IPS-NIHi7 (cell line): ENCODE data around the gene ASPHD1.
"Not testable (repeated sequence)": the region's sequence is repeated elsewhere in the genome, so short reads cannot be mapped to it uniquely, and the experiment has no call there.

Experiments used
- DNase-seq: peaks from one replicate; pipeline ENCODE4 v3.0.0; 2012; ENCODE audit warnings: mixed read lengths; ENCODE audit errors: extremely low spot score

Gene ASPHD1

DNA sequence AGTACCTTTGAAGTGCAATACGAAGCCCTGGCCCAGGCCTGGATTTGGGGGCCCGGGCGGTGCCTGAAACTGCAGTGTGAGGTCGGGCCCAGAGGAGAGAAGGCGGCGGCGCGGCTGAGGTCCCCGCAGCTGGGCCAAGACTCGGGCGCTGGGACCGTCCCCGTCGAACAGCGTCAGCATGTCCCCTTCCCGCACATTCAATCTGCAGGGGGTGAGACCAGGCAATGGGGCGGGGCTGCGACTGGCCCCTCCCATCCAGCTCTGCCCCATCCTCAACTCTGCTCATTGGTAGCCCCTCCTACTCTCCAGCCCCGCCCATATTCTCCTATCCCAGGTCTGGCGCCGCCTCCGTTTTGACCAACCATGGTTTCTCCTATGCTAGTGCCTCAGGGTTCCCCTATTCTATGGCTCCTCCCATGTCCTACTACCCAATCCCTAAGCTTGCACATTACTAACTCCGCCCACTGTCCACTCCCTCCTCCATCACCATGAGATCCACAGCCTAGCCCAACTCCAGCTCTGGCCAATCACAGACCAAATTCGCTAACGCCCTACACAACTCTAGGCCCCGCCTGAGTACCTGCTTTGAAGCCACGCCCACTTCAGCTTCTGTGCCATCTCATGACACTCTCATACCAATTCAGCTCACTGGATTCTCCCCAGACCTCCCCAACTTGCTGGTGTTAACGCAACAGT lies 22.9 kb upstream of the ASPHD1 start:
- DNase-seq, result peak; percentile 99

DNA sequence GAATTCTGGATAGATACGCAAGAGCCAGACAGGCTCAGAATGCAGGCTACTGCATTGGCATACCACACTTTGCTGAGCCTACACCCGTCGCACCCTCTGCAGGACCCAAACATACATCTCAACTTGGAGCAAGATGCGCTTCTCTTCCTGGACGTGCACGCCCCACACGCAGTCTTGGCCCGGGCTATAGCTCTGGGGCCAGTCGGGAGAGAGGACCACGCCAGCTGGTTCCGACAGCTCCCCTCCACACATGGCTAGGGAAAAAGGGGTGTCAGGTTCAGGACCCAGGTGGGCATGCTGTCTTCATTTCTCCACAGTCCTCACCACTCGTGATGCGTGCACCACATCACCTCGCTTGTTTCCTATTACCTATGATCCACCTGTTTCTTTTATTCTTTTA lies 22.1 kb upstream of the ASPHD1 start:
- DNase-seq, result no peak

DNA sequence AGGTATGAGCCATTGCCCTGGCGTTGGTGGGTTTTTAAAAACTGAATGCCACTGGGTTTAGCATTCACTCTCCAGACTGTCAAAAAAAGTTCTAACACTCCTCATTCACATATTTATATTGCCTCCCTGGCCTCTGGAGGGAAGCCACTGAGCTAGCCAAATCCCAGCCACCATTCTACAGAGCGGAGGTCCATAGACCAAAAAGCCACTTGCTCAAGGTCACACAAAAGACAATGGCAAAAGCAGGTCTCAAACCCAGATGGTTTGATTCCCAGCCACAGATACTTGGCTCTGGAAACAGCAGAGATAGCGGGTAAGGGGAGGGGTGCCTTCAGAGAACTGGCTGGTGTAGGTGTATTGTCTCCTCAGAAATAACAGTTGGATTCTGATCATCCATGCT lies 19.2 kb upstream of the ASPHD1 start:
- DNase-seq, result no peak

DNA sequence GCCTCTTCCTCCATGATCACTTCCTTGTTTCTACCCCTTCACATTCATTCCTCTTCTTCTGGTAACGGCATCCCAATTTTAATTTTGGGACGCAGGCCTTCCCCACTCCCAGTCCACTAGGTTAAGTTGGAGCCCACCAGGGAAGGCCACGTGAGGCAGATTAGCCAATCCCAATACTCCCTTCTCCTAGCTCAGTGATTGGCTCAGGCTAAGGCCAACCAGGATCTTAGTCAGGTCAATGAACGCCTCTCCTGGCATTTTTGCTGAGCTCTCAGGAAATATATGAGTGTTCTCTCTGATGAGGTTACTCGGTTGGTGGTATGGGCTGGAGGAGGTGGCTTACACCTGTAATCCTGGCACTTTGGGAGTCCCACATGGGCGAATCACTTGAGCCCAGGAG lies 16.3 kb upstream of the ASPHD1 start:
- DNase-seq, result no peak

DNA sequence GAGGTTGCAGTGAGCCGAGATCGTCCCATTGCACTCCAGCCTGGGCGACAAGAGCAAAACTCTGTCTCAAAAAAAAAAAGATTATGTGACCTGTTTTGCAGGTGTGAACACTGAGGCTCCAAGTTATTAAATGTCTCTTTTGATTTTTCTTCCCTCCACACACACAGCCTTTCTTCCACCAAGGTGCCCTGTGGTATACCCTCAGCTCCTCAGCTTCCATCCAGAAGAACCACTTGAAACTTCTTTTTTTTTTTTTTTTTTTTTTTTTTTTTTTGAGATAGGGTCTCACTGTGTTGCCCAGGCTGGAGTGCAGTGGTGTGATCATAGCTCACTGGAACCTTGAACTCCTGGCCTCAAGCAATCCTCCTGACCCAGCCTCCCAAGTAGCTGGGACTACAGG lies 10.9 kb upstream of the ASPHD1 start:
- DNase-seq, result not testable (repeated sequence)

DNA sequence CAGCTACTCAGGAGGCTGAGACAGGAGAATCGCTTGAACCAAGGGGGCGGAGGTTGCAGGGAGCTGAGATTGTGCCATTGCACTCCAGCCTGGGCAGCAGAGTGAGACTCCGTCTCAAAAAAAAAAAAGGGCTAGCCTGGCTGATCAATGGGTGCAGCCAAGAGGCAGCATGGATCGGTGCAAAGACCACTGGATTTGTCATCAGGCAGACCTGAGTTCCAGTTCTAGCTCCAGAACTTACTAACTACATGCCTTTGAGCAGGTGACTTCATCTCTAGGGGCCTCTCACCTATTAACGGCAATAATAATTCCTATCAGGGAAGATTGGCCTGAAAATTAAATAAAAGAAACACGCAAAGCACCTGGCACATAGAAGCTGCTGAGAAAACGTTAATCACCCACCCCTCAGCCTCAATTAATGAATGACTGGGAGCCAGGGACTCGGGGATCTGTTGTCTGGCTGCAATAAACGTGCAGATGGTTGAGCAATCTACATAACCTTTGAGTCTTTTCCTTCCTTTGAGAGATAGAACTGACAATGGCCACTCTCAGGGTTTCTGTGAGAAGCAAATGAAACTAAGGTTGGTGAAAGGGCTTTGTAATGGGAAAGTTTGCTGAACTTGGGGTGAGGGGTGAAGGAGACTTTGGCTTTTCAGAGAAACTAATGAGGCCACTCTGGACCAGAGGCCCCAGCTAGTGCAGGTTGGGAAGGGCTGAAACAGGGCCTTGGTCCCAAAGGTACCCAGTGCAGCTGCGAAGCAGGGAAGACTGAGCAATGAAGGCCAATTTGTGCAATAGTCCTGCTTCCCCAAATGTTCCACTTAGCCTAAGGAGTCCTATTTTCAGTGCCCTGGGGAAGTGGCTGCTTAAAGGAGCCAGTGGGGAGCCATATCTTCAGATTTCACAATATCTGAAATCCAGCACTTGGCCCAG lies 8.5 kb upstream of the ASPHD1 start:
- DNase-seq, result no peak

DNA sequence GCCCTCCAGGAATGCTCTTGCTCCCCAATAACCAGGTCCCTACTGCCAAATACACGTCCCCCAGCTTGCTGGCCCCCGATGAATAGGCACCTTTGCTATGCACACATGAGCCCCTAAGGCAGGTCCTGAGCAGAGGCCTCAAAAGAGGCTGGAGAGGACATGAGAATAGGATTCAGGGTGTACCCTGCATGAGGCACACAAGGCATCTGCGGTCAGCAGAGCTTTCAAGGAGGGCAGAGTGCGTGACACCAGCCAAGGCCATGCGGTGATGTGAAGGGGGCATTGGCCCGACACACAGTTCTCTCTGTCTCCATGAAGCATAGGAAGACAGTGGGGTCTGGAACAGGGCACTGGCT lies 7.9 kb upstream of the ASPHD1 start:
- no peak for DNase-seq

DNA sequence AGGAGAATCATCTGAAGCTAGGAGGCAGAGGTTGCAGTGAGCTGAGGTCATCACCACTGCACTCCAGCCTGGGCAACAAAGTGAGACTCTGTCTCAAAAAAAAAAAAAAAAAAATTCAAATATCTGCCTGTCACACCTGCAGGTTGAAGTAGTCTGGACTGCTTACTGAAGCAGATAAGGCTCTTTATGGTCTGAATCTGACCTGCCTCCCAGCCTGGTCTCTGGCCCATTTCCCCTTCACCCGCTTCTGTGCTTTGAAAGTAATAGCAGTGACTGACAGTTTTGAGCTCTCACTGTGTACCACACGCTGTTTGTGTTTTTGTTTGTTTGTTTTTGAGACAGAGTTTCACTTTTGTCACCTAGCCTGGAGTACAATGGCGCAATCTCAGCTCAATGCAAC lies 6.7 kb upstream of the ASPHD1 start:
- DNase-seq, result no peak

DNA sequence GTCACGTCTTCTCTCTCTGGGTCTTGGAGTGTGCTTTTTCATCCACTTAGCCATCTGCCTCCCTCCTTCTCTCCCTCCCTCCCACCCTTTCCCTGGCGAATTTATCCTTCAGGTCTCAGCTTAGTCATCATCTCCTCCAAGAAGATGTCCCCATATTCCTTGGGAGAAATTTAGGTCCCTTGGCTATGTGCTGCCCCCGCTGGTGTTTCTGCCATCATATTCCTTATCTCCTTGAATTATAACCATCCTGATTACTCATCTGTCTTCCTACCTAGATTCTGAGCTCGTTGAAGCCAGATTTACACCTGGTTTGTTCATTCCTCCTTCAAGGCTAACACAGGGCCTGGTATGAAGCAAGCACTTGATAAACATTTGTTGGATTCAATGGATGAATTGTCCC lies 5.9 kb upstream of the ASPHD1 start:
- no peak for DNase-seq

DNA sequence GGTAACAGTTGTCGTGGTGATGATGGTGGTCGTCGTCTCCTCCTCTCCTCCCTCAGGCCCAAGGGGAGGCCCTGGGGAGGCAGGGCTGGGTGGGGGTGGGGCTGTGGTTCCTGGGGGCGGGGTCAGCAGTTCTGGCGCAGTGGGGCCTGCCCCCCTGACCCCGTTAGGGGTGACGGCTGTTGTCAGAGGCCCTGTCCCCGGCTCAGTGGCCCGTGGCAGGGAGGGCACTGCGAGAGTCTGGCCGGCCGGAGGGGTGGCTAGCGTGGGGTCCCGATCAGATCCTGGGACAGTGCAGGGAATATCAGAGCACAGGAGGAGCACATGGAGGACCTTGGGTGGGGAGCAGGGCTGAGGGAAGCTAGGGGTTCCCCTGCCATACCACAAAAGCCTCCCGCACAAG lies 3.4 kb upstream of the ASPHD1 start:
- no peak for DNase-seq

DNA sequence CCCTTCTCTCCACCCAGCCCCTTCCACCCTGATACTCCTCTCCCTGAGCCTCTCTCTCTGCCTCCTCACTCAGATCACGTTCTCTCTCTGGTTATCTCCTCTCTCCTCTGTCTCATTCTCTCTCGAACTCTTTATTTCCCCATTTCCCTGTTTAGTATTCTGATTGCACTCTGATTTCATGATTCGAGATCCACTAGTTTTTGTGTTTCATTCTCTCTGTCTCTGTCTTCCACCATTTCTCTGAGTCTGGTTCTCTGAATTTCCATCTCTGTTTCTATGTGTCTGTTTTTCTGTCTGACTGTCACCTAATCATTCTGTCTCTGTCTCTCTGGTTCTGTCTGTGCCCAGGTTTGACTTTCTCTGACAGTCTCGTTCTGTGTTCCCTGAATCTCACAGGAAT lies 3.0 kb upstream of the ASPHD1 start:
- no peak for DNase-seq

DNA sequence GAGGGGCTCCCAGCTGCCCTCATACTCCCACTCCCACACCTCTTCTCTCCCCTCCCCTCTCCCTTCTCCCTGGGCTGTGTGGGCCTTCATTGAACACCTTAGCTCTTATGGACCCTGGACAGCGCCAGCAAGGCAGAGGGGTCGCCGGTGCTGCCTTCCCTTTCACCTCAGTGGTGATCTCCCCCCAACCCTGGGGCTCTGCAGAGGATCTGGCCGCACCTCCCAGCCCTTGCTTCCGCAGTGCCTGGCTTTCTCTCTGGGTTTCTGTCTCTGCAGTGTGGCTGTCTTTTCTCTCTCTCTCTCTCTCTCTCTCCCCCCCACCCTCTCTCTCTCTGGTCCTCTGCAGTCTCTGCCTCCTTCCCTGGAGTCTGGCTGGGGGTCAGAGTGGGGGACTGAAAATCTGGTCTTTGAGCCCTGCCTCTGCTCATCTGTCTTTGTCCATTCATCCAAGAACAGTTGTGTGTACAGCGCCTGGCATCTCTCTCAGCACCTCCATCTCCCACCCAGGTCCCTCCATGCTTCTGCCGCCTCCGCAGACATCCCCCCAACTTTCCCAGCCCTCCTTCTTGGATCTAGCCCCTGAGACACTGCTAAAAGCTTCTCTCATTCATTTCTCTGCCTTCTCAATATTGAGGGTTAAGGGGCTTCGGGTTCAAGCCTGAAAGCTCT lies 2.0 kb upstream of the ASPHD1 start:
- peak; percentile 37 for DNase-seq

DNA sequence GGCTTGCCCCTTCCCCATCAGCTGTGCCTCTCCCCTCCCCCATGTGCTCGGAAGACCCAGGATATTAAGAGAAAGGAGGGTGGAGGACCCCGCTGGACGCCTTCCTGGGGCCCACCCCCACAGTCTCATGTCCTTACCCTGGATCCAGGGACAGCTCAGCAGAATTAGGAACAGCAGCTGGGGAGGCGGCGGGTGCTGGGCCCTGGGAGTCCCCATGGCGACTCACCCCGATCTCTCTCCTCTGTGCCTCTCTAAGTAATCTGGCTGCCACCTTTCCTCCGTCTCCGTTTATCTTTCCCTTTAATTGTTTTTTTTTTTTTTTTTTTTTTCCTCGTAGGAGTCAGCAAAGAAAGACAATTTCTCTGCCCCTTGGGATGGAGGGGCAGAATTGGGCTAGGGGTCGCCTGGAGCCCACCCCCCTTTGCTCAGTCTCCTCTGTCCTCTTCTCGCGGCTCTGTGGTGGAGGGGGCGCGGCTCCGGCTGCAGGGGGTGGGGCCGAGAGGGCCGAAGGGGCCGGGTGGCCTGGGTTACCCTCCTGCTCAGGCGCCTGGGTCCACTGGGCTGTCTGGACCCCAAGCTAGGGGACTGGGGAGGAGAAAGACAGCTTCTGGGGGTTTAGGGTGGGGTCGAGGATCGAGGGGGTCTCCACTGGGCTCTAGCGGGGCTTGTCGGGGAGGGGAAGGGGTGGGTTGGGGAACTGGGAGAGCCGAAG lies 1.3 kb upstream of the ASPHD1 start:
- DNase-seq, result peak; percentile 87

DNA sequence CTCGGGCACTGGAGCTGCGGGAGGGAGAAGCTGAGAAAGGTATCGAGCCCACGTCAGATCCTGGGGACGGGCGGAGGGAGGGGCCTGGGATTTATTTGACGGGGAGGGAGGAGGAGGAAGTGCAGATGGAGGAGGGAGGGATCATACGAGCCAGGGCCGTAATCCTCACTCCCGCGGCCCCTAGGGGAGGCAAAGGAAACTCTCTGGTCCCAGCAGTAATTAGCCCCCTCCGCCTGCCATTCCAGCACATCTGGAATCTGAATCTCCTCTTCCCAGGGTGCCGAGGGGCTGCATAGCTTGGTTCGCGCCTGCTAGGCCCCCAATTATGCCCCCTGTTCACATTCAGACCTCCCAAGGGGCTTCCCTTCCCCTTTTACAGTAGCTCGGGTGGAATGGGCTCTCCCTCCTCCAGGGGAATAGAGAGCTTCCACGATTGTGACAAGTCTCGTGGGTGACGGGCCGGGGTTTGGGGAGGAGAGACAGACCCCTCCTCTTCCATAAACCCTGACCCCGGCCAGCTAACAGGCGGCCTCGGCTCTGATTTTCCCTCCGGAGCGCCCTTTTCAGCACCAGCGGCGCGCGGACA lies 679 bp upstream of the ASPHD1 start, which contains the start of gene SEZ6L2:
SEZ6L2 (minus strand) TSS at position 35 of the 586 bp plus-strand sequence. CDS start 531 bp downstream, outside the sequence.
- DNase-seq, result peak; percentile 92

DNA sequence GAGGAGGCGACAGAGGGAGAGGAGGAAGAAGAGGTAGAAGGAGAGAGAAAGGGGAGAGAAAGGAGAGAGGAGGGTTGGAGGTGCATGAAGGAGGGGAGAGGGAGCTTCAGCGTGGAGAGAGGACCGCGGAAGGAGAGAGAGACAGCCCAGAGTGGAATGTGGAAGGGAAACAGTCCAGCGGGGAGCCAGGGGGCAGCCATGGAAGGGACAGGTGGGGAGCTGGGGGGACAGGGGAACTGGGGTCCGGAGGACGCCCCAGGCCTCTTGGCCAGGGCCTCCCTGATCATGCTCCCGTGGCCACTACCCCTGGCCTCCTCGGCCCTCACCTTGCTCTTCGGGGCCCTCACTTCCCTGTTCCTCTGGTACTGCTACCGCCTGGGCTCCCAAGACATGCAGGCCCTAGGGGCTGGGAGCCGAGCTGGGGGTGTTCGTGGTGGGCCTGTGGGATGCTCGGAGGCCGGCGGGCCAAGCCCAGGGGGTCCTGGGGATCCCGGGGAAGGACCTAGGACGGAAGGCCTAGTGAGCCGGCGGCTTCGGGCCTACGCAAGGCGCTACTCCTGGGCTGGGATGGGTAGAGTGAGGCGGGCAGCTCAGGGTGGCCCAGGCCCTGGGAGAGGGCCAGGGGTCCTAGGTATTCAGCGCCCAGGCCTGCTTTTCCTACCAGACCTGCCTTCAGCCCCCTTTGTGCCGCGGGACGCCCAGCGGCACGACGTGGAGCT lies 759 bp downstream of the ASPHD1 start:
- DNase-seq, result peak; percentile 26

DNA sequence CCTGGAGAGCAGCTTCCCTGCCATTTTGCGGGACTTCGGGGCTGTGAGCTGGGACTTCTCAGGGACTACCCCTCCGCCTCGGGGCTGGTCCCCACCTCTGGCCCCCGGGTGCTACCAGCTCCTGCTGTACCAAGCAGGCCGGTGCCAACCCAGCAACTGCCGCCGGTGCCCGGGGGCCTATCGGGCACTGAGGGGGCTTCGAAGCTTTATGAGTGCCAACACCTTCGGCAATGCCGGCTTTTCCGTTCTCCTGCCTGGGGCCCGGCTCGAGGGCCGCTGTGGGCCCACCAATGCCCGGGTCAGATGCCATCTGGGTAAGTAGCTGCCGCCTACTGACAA lies 1.3 kb downstream of the ASPHD1 start:
- DNase-seq, result no peak

DNA sequence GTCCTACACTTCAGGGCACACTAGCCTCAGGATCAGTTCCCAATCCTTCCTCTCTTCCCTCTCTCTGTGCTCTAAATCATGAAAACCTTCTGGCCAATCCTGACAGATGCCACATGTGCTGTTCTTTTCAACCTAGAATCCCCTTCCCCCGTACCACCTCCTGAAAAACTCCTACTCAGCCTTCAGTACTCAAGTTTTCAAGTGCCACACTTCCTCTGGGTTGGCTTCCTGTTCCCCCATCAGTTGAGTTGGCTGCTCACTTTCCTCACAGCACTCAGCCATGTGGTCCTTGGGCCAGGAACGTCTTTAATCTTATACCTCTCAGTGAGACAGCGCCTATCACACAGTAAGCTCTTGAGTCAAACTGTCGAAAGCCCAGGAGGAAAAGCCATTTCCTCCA lies 3.3 kb downstream of the ASPHD1 start:
- no peak for DNase-seq

DNA sequence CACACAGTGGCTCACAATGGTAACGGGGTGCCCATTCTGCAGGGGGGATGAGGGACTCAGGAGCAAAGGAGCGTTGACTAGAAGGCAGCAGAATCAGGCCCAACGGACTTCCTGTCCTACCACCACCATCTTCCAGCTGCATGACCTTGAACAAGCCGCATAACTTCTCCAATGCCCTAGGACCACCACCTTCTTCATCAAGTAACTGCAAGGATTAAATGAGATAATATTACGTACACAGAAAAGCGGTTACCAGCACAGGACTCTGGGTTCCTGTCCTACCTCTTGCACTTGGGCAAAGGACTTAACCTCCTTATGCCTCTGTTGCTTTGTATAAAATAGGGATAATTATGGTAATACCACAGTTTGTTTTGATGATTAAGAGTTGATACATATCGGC lies 4.7 kb downstream of the ASPHD1 start:
- DNase-seq, result no peak

DNA sequence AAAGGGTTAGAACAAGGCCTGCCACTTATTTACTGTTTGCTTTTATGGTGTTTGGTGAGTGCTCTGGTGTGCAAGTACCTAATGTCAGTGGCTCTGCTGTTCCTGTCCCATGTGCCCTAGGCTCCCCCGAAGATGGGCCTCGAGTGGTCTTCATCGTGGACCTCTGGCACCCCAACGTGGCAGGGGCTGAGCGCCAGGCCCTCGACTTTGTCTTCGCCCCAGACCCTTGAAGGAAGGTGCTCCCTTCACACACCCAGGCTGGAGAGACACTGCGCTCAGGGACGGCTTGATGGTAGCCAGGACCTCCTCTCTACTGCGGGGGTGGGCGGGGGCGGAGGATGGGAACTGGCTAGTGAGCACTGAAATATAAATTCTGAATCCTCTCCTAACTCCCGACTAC lies 5.4 kb downstream of the ASPHD1 start:
- no peak for DNase-seq

DNA sequence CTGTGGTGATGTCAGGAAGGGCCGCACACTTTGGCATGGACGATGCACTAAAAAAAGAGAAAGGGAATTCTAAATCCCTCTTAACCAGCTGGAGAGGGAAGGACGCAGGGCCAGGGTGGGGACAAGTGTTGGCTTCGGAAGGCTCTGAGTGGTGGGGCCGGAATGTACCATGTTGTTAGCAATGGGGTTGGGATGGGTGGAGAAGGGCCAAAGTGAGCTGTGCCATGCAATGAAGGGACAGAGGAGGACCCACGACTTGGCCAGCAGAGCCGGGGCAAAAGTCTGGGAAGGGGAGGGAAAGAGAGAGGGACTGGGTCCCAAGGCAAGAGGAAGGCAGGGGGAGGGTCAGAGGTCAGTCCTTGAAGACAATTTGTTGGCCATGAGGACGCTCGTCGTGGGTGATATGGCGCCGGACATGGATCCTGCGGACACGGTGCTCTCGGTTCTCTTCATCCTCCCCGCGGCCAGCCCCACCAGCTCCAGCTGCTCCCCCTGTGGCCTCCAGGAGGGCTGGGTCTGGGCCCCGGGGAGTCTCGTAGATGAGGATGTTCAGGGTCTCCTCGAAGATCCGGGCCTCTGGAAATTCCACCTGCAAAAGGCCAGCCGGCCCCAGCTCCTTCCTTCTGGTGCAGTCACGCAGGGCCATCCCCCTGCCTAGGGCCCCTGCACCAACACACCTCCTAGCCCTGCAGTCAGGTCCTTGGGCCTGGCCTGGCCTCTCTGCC lies 6.4 kb downstream of the ASPHD1 start:
- DNase-seq, result no peak
